VCaP (cell line): ENCODE measurements around the gene ZNF768.

ENCODE experiments used
- H3K27ac ChIP-seq: fragments of 450-650 bp; 2 replicates; pipeline ENCODE4 v1.5.1; 2017
- TF ChIP-seq, protein P1 (sequence below): fragments of 450-650 bp; conservative IDR thresholded peaks from 2 replicates; pipeline ENCODE4 v1.5.1; 2017; ENCODE audit warnings: mild to moderate bottlenecking, moderate library complexity

ZNF768 gene

DNA sequence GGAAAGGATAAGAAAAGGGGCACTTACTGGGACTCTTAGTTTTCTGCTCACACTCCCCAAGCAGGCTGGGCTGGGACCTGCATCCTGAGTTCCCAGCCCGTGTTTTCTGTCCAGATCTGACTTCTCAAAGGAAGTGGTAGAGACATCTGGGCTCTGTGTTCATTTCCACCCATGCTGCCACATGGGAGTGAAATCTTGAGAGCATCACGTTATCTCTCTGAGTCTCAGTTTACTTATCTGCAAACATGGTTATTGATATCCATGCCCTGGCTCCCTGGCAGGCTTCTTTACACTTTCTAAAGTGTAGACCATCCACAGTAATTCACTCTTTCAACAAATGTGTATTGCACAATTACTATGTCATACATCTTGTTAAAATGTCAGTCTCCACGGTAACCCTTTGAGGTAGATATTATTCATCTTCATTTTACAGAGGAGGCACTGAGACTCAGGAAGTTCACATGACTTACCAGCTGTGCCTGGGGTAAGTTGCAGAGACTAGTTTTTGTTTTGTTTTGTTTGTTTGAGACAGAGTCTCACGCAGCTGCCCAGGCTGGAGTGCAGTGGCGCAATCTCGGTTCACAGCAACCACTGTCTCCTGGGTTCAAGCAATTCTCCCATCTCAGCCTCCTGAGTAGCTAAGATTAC, 41.7 kb upstream of the ZNF768 start:
- TF ChIP-seq, protein P1, sequence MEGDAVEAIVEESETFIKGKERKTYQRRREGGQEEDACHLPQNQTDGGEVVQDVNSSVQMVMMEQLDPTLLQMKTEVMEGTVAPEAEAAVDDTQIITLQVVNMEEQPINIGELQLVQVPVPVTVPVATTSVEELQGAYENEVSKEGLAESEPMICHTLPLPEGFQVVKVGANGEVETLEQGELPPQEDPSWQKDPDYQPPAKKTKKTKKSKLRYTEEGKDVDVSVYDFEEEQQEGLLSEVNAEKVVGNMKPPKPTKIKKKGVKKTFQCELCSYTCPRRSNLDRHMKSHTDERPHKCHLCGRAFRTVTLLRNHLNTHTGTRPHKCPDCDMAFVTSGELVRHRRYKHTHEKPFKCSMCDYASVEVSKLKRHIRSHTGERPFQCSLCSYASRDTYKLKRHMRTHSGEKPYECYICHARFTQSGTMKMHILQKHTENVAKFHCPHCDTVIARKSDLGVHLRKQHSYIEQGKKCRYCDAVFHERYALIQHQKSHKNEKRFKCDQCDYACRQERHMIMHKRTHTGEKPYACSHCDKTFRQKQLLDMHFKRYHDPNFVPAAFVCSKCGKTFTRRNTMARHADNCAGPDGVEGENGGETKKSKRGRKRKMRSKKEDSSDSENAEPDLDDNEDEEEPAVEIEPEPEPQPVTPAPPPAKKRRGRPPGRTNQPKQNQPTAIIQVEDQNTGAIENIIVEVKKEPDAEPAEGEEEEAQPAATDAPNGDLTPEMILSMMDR = no peak
- no peak overlapping the region for H3K27ac ChIP-seq

DNA sequence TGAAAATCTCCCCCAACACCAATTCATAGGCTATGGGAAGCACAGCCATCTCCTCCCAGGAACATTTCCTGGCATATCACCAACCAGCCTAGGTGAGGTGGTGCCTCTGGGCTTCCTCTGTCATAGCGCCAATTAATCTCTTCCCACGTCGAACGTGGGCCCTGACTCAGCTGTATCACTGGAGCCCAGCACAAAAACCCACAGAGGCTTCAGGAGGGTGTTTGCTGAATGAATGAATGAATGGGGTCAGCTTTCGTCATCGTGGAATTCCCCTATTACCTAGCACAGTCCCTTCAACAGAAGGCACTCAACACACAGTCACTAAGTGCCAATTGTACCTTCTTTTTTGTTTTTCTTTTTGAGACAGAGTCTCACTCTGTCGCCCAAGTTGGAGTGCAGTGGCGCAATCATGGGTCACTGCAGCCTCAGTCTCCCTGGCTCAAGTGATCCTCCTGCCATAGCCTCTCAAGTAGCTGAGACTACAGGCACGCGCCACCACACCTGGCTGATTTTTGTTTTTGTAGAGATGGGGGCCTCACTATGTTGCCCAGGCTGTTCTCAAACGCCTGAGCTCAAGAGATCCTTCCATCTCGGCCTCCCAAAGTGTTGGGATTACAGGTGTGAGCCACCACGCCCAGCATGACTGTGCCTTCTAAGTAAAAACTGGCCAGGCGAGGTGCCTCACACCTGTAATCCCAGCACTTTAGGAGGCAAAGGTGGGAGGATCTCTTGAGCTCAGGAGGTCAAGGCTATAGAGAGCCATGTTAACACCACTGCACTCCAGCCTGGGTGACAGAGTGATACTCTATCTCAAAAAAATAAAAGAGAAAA, 41.0 kb upstream of the ZNF768 start:
- no peak overlapping the region for H3K27ac ChIP-seq

DNA sequence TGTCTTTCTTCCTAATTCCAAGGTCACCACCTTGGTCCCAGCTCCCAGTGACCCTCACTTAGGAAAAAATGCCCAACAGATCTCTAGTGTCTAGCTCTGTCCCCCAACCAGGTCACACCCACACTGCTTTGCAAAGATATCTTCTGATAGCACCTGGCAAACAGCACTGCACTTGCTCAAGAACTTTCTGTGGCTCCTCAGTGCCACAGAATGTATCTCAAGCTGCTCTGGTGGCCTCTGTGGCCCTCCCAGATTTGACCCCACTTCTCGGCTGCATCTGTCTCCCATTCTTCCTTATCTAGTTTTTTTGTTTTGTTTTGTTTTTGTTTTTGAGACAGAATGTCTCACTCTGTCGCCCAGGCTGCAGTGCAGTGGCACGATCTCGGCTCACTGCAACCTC, 40.2 kb upstream of the ZNF768 start:
- H3K27ac ChIP-seq = no peak overlapping the region
- TF ChIP-seq, protein P1 = no peak

More for the DNA sequence above, 41.0 kb upstream of the ZNF768 start:
- TF ChIP-seq, protein P1 = no peak

DNA sequence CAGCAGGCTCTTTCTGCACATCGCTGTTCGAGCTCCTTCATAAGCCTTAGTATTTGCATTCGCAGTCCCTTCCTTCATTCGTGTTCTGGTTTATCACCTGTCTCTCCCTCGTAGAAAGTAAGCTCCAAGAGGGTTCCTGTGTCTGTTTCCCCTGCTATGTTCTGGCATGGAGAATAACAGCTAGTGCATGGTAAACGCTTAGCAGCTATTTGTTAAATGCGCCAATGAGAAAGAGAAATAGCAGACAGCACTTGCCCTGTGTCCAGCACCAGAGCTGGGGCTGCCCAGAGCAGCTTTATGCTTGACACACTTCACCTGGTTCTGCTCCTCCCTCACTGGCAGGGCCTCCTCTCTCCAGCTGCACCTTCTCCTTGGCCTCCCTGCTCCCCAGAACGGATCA, 39.6 kb upstream of the ZNF768 start:
- no peak overlapping the region for H3K27ac ChIP-seq
- TF ChIP-seq, protein P1 = no peak

DNA sequence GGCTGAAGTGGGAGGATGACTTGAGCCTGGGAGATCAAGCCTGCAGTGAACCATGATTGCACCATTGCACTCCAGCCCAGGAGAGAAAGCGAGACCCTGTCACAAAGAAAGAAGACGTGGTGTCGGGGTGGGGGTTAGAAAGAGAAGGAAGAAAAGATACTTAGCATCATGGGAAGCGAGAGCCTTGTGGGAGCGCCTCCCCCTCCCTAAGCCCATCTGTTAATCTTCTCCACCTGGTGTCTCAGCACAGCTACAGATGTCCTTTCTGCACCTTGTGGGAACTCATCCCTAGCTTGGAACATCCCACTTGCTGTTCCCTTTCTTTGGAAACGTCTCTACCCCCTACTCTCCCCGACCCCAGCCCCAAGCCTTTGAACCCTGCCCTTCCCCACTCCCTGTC, 39.2 kb upstream of the ZNF768 start:
- TF ChIP-seq, protein P1 = no peak
- H3K27ac ChIP-seq = no peak overlapping the region

DNA sequence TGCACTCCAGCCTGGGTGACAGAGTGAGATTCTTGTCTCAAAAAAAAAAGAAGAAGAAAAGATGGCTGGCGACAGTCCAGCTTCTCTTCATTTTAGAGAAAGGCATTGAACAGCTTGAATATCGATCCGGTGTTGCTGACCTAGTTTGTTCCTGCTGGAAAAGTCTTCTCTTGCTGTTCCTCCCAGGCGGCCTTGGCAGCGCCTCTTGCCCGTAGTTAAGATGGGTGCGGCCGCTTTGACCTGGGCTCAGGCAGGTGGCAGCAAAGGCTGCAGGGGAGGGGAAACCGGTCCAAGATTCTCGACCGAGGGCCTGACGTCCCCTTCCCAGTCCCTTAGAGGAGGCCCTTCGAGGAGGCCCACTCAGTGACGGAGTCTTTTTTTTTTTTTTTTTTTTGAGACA, 35.7 kb upstream of the ZNF768 start:
- H3K27ac ChIP-seq = no peak overlapping the region
- TF ChIP-seq, protein P1 = no peak

DNA sequence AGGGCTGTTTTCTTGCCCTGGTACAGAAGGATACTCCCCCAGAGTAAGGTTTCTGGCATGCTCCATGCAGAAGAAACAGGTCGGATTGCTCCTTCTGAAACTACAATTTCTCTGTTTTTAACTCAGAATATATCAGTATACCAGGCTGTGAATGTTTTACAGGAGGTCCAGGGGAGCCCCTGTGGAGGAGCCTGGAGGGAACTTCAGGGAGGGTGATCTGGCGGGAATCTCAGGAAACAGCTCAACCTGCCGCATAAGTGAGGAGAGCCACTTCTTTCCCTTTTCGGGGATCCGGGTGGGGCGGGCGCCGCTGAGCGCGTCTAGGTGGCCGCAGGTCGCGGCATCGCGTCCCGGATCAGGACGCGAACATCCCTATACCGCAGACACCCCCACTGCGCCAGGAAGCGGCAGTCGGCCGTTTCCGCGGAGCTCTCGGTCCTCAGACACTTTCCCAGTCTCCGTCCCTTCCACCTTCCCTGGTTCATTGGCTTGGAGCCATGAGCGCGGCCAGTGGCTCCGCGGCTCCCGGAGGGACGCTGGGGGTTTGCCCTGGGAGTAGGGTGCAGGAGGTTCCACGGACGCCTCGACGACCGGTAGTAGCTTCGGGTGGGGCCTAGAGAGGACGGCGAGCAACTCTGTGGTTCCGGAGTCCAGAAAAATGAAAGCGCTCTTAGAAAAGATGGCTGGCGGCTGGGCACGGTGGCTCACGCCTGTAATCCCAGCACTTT, 34.9 kb upstream of the ZNF768 start:
- peak overlapping the region; percentile 33; the same call in 1 of the 2 replicates for H3K27ac ChIP-seq
- TF ChIP-seq, protein P1 = no peak
